GM18861 (cell line): ENCODE measurements around the gene VPS18.

Experiments used
- ATAC-seq: cut with Tn5 transposase; IDR thresholded peaks from one replicate; pipeline ENCODE4 v1.9.1; 2021; ENCODE audit not compliant: unreplicated experiment

VPS18 gene

DNA sequence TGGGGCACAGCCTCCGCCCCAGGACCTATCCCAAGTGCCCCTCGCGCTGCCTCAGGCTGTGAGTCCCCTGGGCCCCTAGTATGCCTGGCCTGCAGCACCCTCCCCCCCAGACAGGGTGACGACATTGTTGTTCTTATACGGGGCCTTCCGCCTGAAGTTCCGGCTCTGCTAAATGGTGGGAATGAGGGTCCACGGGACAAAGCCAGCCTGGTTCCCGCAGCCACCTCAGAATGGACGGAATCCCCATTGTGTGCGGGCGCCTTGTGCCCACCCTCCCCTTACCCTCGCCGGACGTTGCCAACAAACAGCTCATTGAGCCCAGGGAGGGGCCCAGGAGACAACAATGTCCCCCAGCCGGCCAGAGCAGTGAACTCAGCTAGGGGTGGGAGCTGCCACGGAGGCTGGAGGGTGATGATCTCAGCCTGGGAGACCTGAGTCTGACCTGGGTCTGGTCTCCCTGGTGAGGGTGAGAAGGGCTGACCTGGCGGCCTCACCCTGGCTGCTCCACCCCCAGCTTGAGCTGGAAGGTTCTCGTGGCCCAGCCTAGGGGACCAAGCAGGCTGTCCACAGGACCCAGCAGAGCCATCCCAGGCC, 24.6 kb downstream of the VPS18 start:
- no peak for ATAC-seq

DNA sequence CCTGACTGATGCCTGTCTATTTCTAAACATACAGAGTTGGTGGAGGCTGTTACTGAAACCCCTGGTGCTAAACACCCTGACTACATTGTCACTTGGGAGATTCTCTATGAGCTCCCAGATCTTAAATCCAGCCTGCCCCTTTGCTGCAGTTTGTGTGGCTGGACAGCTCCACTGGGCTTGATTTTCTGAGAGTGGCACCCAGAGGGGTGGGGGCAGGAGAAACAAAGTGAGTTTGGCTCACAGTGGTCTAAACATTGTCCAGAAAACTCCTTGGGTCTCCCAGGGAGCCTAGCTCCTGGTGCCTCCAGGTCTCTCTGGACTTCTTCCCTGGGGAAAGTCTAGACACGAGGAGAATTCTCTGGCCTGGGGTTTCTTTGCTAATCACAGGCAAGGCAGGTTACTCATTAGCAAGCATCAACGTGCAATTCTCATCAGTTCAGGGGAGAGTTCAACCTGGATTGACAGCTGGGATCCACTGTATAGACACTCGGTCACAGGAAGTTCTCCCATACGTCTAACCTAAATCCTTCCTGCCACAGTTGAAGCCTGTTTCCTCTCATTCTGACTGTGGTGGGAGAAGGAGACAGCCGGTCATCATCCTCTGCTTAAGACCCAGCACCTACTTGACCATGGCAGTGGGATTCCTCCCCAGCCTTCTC, 27.8 kb downstream of the VPS18 start:
- no peak for ATAC-seq

DNA sequence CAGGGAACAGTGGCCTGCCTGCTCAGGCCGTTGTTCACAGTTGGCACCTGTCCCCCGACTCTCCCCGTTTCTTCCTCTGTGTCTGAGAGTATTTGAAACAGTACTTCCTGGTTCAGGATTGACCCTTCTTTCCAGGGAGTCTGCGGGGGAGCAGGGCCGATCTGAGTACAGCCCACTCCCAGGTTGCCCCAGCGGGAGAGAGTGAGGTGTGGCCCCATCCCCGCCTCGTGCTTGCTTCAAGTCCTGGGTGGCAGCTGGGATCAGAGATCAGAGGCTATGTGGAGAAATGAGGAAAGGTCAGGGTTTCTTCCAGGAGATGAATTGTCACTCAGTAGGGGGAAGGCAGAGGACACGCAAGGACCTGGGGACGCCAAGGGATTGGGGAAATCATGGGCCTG, 28.4 kb downstream of the VPS18 start:
- ATAC-seq = no peak

DNA sequence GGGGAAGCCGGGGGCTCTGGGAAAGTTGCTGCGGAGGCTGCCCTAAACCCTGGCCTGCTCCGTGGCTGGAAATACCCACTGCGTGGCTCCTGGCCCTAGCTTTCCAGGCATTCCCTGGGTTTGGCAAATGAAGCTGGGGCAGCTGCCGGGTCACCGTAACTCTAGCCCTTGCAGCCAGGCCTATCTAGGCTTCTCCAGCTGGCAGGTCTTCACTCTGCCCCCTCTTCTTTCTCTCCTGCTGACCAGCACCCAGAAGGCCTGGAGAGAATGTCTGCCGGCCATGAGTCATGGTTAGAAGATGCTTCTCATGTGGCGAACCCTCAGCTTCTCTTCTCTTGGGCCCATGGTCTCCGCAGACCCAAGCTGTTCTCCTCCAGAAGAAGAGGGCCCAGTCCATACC, 29.3 kb downstream of the VPS18 start:
- no peak for ATAC-seq

DNA sequence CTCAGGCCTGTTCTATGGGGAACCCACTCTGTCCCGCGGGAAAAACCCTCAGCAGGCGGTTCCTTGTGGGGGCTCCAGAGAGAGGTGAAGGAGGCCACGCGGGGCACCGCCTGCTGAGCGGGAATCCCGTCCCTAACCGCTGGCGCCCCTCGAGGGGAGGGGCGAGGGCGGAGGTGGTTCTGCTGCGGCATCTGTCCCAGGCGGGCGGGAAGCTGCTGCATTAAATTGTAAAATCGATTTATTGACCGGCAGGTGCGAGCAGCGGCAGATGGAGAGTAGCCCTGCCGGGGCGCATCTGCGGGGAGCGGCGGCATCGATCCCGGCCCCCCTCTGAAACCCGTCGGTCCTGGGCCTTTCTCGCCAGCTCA, 31.2 kb downstream of the VPS18 start:
- no peak for ATAC-seq

DNA sequence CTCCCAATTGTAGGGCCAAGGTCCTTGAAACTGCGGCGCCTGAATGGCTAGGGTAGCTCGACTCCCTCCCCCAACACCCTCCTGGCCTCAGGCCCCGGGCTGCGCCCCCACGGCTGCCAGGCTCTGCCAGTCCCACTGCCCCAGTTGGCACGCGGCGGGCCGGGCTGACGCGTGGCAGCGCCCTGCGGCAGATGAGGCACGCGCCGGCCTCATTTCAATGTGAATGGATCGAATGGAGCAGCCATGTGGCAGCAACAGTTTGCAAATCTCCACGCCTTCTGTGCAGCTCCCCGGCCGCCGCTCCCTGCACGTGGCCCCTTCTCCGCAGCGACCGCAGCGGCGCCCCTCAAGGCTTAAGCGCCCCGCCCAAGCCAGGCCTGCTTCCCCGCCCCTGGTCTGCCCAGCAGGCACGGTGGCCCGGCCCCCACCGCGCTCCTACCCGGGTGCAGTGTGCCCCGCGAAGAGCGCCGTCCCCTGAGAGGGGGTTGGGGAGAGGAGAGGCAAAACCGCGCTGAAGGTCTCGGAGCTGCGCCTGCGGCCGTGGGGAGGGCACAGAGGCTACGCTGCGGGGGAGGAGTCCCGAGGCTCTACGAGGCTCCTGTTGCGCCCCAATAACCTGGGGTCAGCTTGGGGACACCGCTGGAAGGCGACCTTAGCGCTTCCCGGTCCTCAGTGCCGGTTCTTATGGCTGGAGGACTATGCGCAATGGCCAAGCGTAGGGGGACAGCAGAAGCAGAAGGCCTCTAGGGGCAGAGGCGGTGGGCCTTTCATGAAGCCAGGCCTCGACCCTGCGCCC, 31.8 kb downstream of the VPS18 start:
- no peak for ATAC-seq

DNA sequence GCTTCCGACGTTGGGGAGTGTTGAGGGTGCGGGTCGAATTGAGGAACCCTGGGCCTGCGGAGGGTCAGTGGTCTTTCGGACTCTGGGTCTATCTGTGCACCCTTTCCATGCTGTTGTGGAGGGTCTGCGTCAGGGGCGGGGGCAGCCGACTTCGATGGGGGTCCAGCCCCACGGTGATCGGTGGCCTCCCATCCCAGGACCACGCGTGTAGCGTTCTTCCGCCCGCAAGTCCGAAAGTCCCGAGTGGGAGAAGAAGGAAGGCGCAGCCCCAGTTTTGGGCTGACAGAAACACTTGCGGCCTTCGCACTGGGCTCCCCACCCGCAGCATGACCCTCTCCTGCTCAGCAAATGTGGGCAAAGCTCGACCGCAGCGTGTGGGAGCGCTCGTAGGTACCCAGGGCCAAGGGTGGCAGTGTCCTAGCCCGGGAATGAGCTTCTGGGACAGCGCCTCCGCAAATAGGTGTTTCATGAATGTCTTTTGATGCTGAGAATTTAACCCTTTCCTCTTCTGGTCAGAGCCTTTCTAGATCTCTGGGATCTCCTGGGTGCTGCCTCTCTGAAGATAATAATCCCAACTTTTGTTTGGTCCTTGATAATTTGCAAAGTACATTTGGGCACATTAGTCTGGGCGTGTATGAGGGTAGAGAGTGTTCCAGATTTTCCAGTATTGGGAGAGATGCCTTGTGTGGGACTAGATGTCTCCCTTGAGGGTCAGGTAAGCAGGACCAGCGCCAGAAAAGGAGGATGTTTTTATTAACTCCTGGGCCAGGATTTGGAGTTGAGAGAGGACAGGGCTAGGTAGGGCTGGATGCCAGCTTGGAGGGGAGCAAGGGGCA, 32.6 kb downstream of the VPS18 start:
- ATAC-seq = no peak

DNA sequence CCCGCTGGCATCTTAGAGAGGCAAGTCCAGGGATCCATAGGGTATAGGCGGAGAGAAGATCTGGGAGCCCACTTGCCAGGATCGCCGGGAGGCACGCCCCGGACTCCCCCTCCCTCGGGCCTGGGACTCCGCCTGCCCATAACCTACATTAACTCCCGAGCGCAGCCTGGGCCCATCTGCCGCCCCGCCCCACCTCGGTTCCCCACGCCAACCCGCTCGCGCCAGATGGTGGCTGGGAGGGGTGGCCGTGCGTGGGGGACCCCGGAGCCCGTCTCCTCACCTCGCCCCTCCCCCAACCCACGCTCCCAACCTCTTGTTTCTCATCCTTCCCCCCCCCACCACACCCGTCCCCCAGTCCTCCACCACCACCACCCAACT, 33.2 kb downstream of the VPS18 start:
- no peak for ATAC-seq

DNA sequence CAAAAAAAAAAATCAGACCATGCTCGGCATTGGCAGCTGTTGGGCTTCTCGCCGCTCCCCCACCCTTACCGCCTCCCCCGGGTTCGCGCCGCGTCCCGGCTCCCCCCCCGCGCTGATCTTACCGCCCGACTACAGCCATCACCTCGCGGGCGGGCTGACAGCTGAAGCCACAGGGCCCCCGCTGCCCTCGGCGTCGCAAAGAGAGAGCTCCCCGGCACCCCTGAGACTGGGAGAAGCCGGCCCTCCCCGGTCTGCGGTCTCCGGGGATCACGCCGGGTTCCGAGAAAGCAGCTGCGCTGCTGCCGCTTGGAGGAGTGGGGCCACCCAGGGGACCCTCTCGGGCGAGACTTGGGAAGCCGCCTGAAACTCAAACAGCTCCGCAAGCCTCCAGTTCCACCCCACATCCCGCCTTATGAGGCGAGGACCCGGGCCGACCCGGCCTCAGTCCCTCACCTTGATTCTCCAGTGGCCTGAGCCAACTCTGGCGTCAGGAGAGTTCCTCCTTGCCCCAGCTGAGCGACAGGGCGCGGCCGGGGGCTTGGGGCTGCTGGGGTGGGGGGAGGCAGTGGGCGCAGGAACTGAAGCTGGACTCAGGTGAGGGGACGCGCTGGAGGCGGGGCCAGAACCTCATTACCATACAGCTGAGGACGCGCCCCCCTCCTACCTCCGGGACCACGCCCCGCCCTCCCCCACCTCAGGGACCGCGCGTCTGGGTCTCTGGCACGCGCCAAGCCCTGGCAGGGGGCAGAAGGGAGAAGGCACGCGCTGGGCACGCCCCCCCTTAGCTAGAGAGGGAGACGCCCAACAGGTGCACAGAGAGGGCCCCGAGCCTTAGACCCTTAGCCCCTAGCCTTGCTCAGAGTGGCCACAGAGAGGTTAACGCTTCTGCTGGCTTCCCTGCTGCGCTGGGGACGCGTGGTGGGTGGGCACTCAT, 33.9 kb downstream of the VPS18 start:
- ATAC-seq = no peak

DNA sequence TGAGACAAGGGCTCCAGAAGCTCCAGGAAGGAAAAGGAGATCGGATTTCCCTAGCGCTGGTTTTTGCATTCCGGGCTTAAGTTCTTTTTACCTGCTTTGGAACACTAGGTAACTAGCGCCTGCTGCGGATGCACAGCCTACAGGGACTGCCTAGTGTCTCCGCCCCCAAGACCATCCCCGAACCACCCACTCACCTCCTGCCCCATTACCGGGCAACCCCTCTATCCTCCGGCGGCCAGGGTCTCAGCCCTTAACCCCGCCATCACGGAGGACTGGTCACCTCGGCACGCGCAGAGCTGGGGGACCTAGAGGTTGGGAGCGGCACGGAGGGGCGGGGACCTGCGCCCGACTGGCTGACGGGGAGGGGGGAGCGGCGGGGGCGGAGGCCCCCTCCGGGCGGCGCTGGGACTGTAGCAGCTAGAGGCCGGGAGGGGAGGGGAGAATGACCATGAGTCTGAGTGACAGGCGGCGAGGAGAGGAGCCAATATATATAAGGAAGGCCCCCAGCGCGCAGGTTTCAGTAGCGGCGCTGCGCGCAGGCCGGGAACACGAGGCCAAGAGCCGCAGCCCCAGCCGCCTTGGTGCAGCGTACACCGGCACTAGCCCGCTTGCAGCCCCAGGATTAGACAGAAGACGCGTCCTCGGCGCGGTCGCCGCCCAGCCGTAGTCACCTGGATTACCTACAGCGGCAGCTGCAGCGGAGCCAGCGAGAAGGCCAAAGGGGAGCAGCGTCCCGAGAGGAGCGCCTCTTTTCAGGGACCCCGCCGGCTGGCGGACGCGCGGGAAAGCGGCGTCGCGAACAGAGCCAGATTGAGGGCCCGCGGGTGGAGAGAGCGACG, 34.8 kb downstream of the VPS18 start, which contains the start of gene DLL4:
Gene DLL4, plus strand, starts transcription at position 520 of the 839 bp plus-strand sequence. CDS start 329 bp downstream, outside the sequence.
- ATAC-seq = no peak

DNA sequence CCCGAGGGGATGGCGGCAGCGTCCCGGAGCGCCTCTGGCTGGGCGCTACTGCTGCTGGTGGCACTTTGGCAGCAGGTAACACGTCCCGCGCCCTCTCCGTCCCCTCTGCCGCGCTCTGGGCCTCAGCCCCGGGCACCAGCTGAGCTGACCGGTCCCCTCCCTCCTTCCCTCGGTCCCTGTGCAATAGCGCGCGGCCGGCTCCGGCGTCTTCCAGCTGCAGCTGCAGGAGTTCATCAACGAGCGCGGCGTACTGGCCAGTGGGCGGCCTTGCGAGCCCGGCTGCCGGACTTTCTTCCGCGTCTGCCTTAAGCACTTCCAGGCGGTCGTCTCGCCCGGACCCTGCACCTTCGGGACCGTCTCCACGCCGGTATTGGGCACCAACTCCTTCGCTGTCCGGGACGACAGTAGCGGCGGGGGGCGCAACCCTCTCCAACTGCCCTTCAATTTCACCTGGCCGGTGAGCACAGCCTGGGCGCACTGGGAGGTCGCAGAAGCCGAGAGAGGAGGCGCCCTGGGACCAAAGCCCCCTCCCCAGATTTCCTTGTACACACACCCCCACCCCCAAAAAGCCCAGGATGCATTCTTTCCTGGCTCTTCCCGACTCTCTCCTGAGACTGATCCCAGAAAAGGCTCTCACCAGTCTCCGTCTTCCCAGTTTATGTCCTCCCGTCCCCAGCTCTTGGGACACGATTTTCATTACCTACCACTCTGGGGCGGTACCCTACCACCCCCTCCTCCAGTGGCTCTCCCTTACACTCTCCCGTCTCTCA, 35.6 kb downstream of the VPS18 start:
- no peak for ATAC-seq

DNA sequence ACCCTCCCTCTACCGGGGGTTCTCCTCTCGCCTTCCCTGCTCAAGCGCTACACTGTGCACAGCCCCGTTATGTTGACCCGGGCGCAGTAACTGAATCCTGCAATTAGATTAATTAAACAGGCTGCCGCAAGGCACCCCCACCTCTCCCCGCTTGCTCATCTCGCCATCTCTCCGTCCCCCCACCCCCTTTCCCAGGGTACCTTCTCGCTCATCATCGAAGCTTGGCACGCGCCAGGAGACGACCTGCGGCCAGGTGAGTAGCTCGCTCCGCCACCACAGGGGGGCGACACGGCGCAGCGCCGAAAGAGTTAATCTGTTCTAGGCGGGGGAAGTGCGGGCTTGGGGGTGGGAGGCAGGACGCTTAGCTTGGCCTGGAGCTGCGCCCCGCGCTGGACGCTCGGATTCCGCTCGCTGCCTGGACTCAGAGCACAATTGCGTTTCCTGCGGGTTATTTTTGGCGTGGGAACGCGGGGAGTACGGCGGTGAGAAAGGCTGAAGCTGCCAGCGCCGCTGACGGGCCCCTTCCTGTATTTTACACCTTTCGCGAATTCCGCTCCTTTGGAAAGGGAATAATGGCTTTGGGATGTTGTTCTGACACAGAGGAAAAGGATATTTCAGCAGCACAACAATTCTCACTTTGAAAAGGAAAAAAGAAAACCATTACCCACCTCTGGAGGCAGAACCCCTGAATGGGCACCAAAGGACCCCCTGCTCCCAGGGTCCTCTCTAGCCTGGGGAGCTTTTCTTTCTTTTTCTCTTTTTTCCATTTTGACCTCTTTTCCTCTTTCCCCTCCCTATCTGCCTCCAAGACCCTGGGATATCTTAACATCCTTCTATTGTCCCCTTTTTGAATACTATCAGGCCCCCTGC, 36.4 kb downstream of the VPS18 start:
- no peak for ATAC-seq

DNA sequence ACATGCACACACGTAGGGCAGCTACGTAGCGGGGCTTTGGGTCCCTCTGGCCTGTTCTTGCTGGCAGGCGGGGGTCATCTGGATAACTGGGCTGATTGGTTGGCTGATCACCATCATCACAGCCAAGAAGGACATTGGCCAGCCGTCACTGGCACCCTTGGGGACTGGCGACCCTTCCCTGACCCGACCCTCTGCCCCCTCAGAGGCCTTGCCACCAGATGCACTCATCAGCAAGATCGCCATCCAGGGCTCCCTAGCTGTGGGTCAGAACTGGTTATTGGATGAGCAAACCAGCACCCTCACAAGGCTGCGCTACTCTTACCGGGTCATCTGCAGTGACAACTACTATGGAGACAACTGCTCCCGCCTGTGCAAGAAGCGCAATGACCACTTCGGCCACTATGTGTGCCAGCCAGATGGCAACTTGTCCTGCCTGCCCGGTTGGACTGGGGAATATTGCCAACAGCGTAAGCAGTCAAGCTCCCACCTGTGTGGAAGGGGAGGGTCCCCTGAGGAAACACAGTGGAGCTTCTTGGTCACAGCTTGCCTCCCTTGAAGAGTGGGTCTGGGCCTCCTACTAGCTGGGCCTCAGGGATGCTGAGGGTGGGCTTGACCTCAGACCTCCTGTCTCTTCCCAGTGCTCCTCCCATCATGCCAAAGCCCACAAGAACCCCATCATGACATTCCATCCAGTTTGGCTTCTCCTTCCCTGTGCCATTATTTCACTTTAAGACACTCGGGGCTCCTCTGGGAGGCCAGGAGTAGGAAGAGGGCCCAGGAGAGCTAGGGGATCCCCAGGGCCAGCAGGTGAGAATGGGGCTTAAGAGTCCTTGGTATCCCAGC, 37.3 kb downstream of the VPS18 start:
- no peak for ATAC-seq

DNA sequence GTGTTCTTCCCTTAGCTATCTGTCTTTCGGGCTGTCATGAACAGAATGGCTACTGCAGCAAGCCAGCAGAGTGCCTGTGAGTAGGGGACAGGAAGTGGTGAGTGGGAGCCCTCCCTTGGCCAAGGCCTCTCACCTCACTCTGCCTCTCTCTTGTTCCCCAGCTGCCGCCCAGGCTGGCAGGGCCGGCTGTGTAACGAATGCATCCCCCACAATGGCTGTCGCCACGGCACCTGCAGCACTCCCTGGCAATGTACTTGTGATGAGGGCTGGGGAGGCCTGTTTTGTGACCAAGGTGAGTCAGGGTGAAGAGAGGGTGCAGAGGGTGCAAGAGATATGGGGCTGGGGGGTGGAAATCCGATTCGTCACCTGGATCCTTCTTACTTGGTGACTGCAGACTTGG, 37.9 kb downstream of the VPS18 start:
- no peak for ATAC-seq

DNA sequence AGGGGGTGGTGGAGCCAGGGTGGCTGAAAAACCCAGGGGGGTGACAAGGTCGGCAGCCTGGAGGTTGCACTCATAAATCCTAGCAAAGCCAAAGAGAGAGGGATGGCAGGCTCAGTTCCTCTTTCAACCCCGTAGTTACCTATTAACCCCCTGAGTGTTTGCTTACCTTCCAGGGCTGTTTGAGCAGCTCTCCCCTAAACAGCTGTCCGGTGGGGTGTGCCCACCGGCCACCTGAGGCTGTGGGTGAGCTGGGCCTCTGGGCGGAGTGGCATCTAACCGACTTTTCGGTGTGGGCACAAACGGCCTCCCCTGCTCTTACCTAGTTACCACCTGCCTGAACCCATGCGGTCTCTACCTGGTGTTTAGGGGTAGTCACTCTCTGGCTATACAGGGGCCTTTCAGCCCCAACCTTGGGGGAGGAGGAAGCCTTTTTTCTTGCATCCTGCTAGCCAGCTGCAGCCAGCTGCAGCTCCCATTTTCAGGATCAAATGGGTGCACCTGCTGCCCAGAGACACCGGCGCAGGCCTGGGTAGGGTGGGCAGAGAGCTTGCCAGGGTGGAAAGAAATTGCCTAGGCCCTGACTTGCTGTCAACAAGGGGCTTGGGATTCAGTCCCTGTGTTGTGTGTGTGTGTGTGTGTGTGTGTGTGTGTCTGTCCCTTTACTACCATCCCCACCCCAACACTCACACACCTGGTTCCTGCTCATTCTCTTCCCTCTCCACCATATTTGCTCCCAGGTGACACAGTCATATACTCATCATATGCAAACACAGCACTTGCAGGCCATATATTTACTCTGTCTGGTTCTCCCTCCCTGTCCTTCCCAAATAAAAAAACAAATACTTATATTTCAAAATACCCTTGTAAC, 38.6 kb downstream of the VPS18 start:
- ATAC-seq = no peak

DNA sequence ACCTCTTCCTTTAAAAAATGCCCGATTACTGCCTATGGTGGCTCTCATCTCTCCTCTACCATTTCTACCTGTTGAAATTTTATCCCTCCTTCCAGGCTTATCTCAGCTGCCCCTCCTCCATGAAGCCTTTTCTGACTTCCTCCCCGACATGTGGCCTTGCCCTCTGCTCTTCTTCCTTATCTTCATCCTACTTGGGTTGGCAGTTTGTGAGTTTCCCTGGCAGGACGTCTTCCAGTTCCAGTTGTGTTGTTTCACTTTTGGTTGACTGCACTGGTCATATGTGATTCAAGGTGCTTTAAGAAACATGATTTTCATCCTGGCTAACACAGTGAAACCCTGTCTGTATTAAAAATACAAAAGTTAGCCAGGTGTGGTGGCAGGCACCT, 39.3 kb downstream of the VPS18 start:
- no peak for ATAC-seq
